Measurements from ENCODE around the gene NABP2. TPM values are rescaled to one million over a fixed set of nuclear protein-coding genes. Genes with fewer than 3 reads are reported as not detected.
A peak's percentile ranks its signal among the peaks of the same experiment; 100 is the strongest.

The NABP2 gene
- total RNA-seq, 1 experiment from 2014 or later, result 98.6 TPM

DNA sequence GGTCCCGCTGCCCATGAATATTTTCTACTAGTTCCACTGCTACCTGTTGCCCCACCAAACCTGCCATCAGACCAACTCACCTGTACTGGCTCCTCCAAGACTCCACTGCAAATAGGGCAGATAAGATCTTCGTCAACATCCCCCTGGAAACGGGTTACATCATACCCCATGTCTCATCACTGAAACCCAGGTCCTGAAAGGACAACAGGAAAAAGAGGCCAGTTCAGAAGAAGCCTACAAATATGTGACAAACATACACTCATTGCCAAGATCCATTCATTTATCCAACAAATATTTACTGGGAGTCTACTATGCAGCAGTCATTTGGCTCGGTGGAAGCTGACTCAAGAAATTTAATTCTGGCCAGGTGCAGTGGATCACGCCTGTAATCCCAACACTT is 10.3 kb upstream of the NABP2 start:
- Histone ChIP-seq H3K9me2 (replicated peaks; ENCODE audit: low read length) (no peaks in the 10 kb centered on the region), H3K9me3 (ENCODE audit: low read length) (no peaks in the 10 kb centered on the region), H2AFZ (ENCODE audit: low read length) (no peak overlapping the region), H3K27me3 (ENCODE audit: low read length) (no peaks in the 10 kb centered on the region), H3K36me3 (ENCODE audit: low read depth, low read length) (peaks cover 29% of the 10 kb centered on the region), H3K4me2 (ENCODE audit: low read length) (no peak overlapping the region), H3K9ac (ENCODE audit: low read length) (no peak overlapping the region), H4K20me1 (ENCODE audit: low read length) (no peaks in the 10 kb centered on the region), H3K79me2 (ENCODE audit: low read length) (no peaks in the 10 kb centered on the region), H3K4me3 (ENCODE audit: low read length) (no peak overlapping the region), H3F3A (ENCODE audit: low read length, unreplicated experiment) (no peaks in the 10 kb centered on the region), H3K4me1 (ENCODE audit: insufficient read depth, low read length) (0 out of 2 replicates have a peak, but pooled peaks cover 3% of the 10 kb centered on the region), H3K27ac (ENCODE audit: low read length) (no peak overlapping the region)
- DNase-seq (peak; percentile 50), ATAC-seq (no peak; the same call in 1 of the 2 replicates)
- POLR2A ChIA-PET (ENCODE audit: unreplicated experiment), result no interaction called here
- TF ChIP-seq EZH2phosphoT487 (IDR thresholded peaks at IDR 0.05; ENCODE audit: borderline replicate concordance, low read length) (no peak), EZH2 (IDR thresholded peaks at IDR 0.05; ENCODE audit: low read length, unreplicated experiment) (no peak)
- TF ChIP-seq, protein P1, sequence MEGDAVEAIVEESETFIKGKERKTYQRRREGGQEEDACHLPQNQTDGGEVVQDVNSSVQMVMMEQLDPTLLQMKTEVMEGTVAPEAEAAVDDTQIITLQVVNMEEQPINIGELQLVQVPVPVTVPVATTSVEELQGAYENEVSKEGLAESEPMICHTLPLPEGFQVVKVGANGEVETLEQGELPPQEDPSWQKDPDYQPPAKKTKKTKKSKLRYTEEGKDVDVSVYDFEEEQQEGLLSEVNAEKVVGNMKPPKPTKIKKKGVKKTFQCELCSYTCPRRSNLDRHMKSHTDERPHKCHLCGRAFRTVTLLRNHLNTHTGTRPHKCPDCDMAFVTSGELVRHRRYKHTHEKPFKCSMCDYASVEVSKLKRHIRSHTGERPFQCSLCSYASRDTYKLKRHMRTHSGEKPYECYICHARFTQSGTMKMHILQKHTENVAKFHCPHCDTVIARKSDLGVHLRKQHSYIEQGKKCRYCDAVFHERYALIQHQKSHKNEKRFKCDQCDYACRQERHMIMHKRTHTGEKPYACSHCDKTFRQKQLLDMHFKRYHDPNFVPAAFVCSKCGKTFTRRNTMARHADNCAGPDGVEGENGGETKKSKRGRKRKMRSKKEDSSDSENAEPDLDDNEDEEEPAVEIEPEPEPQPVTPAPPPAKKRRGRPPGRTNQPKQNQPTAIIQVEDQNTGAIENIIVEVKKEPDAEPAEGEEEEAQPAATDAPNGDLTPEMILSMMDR (conservative IDR thresholded peaks at IDR 0.05; ENCODE audit: low read depth, low read length), result no peak
- BruUV-seq (replicated peaks), result no TSS peak
- intact Hi-C loops (cut with micrococcal nuclease), result no loop called here
- CTCF ChIA-PET, result no interaction called here

DNA sequence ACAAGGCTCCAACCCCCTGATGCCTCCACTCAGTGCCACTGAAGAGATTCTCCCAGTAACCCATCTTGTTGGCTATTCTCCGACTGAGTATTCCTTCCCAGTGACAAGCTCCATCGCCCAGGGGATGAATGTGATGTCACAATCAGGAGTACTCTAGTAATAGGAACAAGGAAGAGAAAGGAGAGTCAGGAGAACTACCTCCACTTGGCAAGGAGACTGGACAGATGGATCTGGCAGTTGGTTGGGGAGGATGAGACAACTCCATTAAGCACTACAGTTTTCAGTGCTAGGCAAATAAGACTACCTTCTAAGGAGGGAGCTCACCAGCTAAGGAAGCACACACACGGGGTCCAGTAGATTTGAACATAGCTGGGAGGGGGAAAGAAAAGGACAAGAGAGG is 7.7 kb upstream of the NABP2 start:
- no peaks in the 10 kb centered on the region for H3F3A ChIP-seq (ENCODE audit: low read length, unreplicated experiment)
- no peaks in the 10 kb centered on the region for H4K20me1 ChIP-seq (ENCODE audit: low read length)
- H3K4me1 ChIP-seq (ENCODE audit: insufficient read depth, low read length), result 0 out of 2 replicates have a peak, but pooled peaks cover 3% of the 10 kb centered on the region
- no peaks in the 10 kb centered on the region for H3K27me3 ChIP-seq (ENCODE audit: low read length)
- H2AFZ ChIP-seq (ENCODE audit: low read length), result no peak overlapping the region
- no peak overlapping the region for H3K9ac ChIP-seq (ENCODE audit: low read length)
- H3K9me3 ChIP-seq (ENCODE audit: low read length), result no peaks in the 10 kb centered on the region
- ATAC-seq (no peak), DNase-seq (no peak)
- ChIA-PET POLR2A (ENCODE audit: unreplicated experiment) (interaction anchor here (0.5 kb wide), 1 partner anchor 405 kb away, joined by 5 read pairs; no protein-coding TSS in a partner anchor), CTCF (no interaction called here)
- no peak overlapping the region for H3K4me2 ChIP-seq (ENCODE audit: low read length)
- peaks cover 19% of the 10 kb centered on the region for H3K36me3 ChIP-seq (ENCODE audit: low read depth, low read length)
- no peaks in the 10 kb centered on the region for H3K9me2 ChIP-seq (replicated peaks; ENCODE audit: low read length)
- no peak overlapping the region for H3K27ac ChIP-seq (ENCODE audit: low read length)
- no peak overlapping the region for H3K4me3 ChIP-seq (ENCODE audit: low read length)
- TF ChIP-seq, protein P1 (conservative IDR thresholded peaks at IDR 0.05; ENCODE audit: low read depth, low read length), result no peak
- TF ChIP-seq EZH2phosphoT487 (IDR thresholded peaks at IDR 0.05; ENCODE audit: borderline replicate concordance, low read length) (no peak), EZH2 (IDR thresholded peaks at IDR 0.05; ENCODE audit: low read length, unreplicated experiment) (no peak)
- intact Hi-C loops (cut with micrococcal nuclease), result no loop called here
- peaks cover 19% of the 10 kb centered on the region for H3K79me2 ChIP-seq (ENCODE audit: low read length)
- BruUV-seq (replicated peaks), result no TSS peak

DNA sequence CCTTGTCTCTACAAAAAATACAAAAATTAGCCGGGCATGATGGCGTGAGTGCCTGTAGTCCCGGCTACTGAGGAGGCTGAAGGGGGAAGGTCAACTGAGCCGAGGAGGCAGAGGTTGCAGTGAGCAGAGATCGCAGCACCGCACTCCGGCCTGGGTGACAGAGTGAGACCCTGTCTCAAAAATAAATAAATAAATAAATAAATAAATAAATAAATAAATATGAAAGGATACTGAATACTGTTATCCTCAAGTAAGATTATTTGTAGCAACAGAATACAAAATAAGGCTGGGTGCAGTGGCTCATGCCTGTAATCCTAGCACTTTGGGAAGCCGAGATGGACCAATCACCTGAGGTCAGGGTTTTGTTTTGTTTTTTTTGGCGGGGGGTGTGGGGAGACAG is 4.3 kb upstream of the NABP2 start:
- 0 out of 2 replicates have a peak overlapping the region, but pooled peaks have one; percentile 90 for H3K4me3 ChIP-seq (ENCODE audit: low read length)
- no peak overlapping the region for H2AFZ ChIP-seq (ENCODE audit: low read length)
- H3K9ac ChIP-seq (ENCODE audit: low read length), result no peak overlapping the region
- H3K9me3 ChIP-seq (ENCODE audit: low read length), result no peaks in the 10 kb centered on the region
- H3K9me2 ChIP-seq (replicated peaks; ENCODE audit: low read length), result no peaks in the 10 kb centered on the region
- H3F3A ChIP-seq (ENCODE audit: low read length, unreplicated experiment), result no peaks in the 10 kb centered on the region
- DNase-seq, result no peak
- H3K4me2 ChIP-seq (ENCODE audit: low read length), result peak overlapping the region; percentile 94; the same call in 1 of the 2 replicates
- intact Hi-C loops (cut with micrococcal nuclease), result loop anchor here (5.0 kb wide), 1 partner anchor 47 kb away; the partner anchor contains the start of gene COQ10A
- no TSS peak for BruUV-seq (replicated peaks)
- no peaks in the 10 kb centered on the region for H3K27me3 ChIP-seq (ENCODE audit: low read length)
- ATAC-seq, result no peak
- peaks cover 25% of the 10 kb centered on the region for H3K79me2 ChIP-seq (ENCODE audit: low read length)
- CTCF ChIA-PET, result no interaction called here
- no peaks in the 10 kb centered on the region; the same call in 1 of the 2 replicates for H3K36me3 ChIP-seq (ENCODE audit: low read depth, low read length)
- no peak overlapping the region for H3K27ac ChIP-seq (ENCODE audit: low read length)
- peaks cover 14% of the 10 kb centered on the region for H3K4me1 ChIP-seq (ENCODE audit: insufficient read depth, low read length)
- TF ChIP-seq, protein P1 (conservative IDR thresholded peaks at IDR 0.05; ENCODE audit: low read depth, low read length), result no peak
- TF ChIP-seq EZH2 (IDR thresholded peaks at IDR 0.05; ENCODE audit: low read length, unreplicated experiment) (no peak), EZH2phosphoT487 (IDR thresholded peaks at IDR 0.05; ENCODE audit: borderline replicate concordance, low read length) (no peak)
- no peaks in the 10 kb centered on the region for H4K20me1 ChIP-seq (ENCODE audit: low read length)
- POLR2A ChIA-PET (ENCODE audit: unreplicated experiment), result interaction anchor here (0.7 kb wide), 1 partner anchor 30 kb away, joined by 18 read pairs; no protein-coding TSS in a partner anchor

Data from PC-3 (cell line).